Right lobe of liver (tissue), 4 donors: Measurements from ENCODE around the gene LMOD2.

Experiments used
- POLR2A ChIP-seq: fragments of 450-650 bp; IDR thresholded peaks from one replicate; pipeline ENCODE4 v1.6.1; 2017; ENCODE audit warnings: antibody characterized with exemption, mild to moderate bottlenecking
- TF ChIP-seq, protein P1 (sequence below), 4 donors: fragments of 200-600 bp in 3 of 4; fragments of 450-650 bp in 1 of 4; IDR thresholded peaks; one replicate each; pipeline versions ENCODE4 v1.5.1 to v1.8.0; 2016 to 2022; ENCODE audit warnings: antibody characterized with exemption in 4 of 4, mild to moderate bottlenecking in 2 of 4
- donor health status: DM: no; HTN: no; CAD: no.
- donor health status: DM: no; HTN: no; CAD: no.
- donor health status: DM: no; HTN: yes; CAD: no.

DNA sequence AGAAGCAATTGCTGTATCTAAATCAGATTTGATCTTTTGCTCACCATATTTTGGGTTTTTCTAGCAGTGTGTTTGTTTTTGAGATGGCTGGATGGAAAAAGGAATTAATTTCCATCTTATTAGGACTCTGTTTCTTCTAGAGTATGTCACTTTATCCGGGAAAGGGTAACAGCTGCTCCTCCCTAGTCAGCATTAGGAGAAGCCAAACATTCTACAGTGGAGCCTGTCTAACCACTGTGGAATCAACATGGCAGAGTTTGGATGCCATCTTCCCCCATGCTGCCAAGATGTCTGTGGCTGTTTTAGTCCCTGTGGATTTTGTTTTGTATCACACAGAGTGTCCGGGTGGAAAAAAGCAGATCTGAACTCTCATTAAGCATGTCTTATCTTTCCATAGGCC lies 16.0 kb upstream of the LMOD2 start:
- TF ChIP-seq, protein P1, sequence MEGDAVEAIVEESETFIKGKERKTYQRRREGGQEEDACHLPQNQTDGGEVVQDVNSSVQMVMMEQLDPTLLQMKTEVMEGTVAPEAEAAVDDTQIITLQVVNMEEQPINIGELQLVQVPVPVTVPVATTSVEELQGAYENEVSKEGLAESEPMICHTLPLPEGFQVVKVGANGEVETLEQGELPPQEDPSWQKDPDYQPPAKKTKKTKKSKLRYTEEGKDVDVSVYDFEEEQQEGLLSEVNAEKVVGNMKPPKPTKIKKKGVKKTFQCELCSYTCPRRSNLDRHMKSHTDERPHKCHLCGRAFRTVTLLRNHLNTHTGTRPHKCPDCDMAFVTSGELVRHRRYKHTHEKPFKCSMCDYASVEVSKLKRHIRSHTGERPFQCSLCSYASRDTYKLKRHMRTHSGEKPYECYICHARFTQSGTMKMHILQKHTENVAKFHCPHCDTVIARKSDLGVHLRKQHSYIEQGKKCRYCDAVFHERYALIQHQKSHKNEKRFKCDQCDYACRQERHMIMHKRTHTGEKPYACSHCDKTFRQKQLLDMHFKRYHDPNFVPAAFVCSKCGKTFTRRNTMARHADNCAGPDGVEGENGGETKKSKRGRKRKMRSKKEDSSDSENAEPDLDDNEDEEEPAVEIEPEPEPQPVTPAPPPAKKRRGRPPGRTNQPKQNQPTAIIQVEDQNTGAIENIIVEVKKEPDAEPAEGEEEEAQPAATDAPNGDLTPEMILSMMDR (IDR thresholded peaks at IDR 0.05), result no peak
- TF ChIP-seq POLR2A, result no peak
